Upper lobe of left lung (tissue), 6 donors: ENCODE data around the gene MANEA. TPM values are rescaled to one million over a fixed set of nuclear protein-coding genes. Genes with fewer than 3 reads are reported as not detected.
"Not testable (repeated sequence)": the region's sequence is repeated elsewhere in the genome, so short reads cannot be mapped to it uniquely, and the experiment has no call there.

Experiments
- ATAC-seq, 2 donors: fragments of 200-7000 bp; cut with Tn5 transposase; one replicate each; pipeline ENCODE4 v1.9.1; 2022; ENCODE audit warnings: mild to moderate bottlenecking in 2 of 2, moderate library complexity in 2 of 2; ENCODE audit not compliant: low FRiP score in 2 of 2
- DNase-seq, 2 donors: peaks; one replicate each; pipeline ENCODE4 v3.0.0-alpha.2; 2019 to 2020
- H3K27ac ChIP-seq, 4 donors: fragments of 200-600 bp; sonication (generic); one replicate each; pipeline ENCODE4 v1.5.1; 2016 to 2019
- H3K27me3 ChIP-seq, 4 donors: fragments of 200-600 bp; sonication (generic); one replicate each; pipeline ENCODE4 v1.5.1; 2017 to 2019
- H3K36me3 ChIP-seq, 4 donors: fragments of 200-600 bp; sonication (generic); one replicate each; pipeline ENCODE4 v1.5.1; 2016 to 2019
- H3K4me1 ChIP-seq, 4 donors: fragments of 200-600 bp; sonication (generic); one replicate each; pipeline ENCODE4 v1.5.1; 2018 to 2019
- H3K4me3 ChIP-seq, 4 donors: fragments of 200-600 bp; sonication (generic); one replicate each; pipeline ENCODE4 v1.5.1; 2017 to 2019; ENCODE audit warnings: mild to moderate bottlenecking in 2 of 4, moderate library complexity in 1 of 4
- H3K9me3 ChIP-seq, 4 donors: fragments of 200-600 bp; sonication (generic); one replicate each; pipeline ENCODE4 v1.5.1; 2018 to 2019
- EP300 ChIP-seq, 4 donors: sonication (generic); formaldehyde crosslinking; IDR thresholded peaks; one replicate each; pipeline ENCODE4 v1.5.1; 2017; ENCODE audit warnings: antibody characterized with exemption in 4 of 4, control low read depth in 2 of 4
- POLR2A ChIP-seq, 4 donors: fragments of 450-650 bp; IDR thresholded peaks; one replicate each; pipeline ENCODE4 v1.5.1; 2016 to 2017; ENCODE audit warnings: antibody characterized with exemption in 4 of 4, mild to moderate bottlenecking in 2 of 4
- POLR2AphosphoS5 ChIP-seq, 2 donors: sonication (generic); formaldehyde crosslinking; IDR thresholded peaks; one replicate each; pipeline ENCODE4 v1.5.1; 2017; ENCODE audit warnings: antibody characterized with exemption in 2 of 2
- WGBS, 2 donors: methylation state at CpG; one replicate each; pipeline ENCODE4 v1.1.5; 2017 to 2018; 5-methylcytosine and 5-hydroxymethylcytosine counted together
- total RNA-seq, 6 donors: library from RNA; depleted of rRNA in 4 of 6; stranded (reverse); fragments of >200 nt in 4 of 6; gene quantifications; one replicate each; pipeline versions ENCODE4 v1.1.0 to v1.2.1, GENCODE V29; 2016 to 2021
- TF ChIP-seq, protein P1 (sequence below), 6 experiments: fragments of 450-650 bp in 4 of 6; fragments of 200-600 bp in 2 of 6; sonication (generic) in 2 of 6; IDR thresholded peaks; one replicate each; pipeline ENCODE4 v1.5.1; 2016 to 2019; ENCODE audit warnings: antibody characterized with exemption in 6 of 6
- donor health status: DM: no; HTN: no; CAD: no; lungs with moderate emphysema.
- donor health status: DM: no; HTN: yes; CAD: no; lungs with severe emphysema.

Gene MANEA
- total RNA-seq, 6 donors from 2014 or later, result 2.0 to 16.2 (median 9.4) TPM

DNA sequence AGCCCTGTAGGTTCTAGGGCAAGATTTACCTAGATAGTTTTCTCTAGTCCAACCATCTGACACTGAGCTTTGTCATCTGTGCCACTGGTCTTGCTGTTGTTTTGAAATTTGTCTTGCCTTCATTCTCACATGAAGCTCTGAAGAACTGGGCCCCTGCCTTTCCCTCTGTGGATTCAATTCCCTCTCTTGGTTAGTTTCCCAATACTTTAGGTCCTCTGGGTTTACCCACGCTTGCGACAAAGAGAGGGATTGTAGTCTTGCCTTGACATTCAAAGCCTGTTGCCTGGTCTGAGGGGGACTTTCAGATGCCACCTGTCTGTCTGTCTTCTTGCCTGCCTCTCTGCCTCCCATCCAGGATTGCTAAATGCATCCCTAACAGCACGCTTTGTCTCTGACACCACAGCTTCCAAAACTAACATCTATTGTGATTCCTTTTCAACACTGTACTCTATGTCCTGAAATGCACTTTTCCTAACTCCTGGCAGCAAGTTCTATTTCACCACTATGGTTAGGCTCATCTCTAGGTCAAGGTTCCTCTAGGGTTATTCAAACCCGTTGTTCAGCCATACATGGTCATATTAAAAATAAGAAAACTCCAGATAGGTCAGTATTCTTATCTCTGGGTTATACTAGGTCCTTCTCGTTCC, 25.5 kb upstream of the MANEA start:
- TF ChIP-seq, protein P1, sequence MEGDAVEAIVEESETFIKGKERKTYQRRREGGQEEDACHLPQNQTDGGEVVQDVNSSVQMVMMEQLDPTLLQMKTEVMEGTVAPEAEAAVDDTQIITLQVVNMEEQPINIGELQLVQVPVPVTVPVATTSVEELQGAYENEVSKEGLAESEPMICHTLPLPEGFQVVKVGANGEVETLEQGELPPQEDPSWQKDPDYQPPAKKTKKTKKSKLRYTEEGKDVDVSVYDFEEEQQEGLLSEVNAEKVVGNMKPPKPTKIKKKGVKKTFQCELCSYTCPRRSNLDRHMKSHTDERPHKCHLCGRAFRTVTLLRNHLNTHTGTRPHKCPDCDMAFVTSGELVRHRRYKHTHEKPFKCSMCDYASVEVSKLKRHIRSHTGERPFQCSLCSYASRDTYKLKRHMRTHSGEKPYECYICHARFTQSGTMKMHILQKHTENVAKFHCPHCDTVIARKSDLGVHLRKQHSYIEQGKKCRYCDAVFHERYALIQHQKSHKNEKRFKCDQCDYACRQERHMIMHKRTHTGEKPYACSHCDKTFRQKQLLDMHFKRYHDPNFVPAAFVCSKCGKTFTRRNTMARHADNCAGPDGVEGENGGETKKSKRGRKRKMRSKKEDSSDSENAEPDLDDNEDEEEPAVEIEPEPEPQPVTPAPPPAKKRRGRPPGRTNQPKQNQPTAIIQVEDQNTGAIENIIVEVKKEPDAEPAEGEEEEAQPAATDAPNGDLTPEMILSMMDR (IDR thresholded peaks at IDR 0.05), result no peak
- TF ChIP-seq POLR2AphosphoS5 (IDR thresholded peaks at IDR 0.05), result no peak
- TF ChIP-seq EP300 (IDR thresholded peaks at IDR 0.05), result no peak
- no peak for TF ChIP-seq POLR2A (IDR thresholded peaks at IDR 0.05)
- DNase-seq, result no peak
- H3K4me3 ChIP-seq, result no peak overlapping the region
- H3K27ac ChIP-seq, result no peak overlapping the region
- no peak for ATAC-seq
- H3K4me1 ChIP-seq, result no peaks in the 10 kb centered on the region
- no peaks in the 10 kb centered on the region for H3K36me3 ChIP-seq
- no peaks in the 10 kb centered on the region for H3K9me3 ChIP-seq
- no peaks in the 10 kb centered on the region for H3K27me3 ChIP-seq
- WGBS, 2 donors, result 89 to 95% methylated on average over 5 of the region's 5 CpGs

DNA sequence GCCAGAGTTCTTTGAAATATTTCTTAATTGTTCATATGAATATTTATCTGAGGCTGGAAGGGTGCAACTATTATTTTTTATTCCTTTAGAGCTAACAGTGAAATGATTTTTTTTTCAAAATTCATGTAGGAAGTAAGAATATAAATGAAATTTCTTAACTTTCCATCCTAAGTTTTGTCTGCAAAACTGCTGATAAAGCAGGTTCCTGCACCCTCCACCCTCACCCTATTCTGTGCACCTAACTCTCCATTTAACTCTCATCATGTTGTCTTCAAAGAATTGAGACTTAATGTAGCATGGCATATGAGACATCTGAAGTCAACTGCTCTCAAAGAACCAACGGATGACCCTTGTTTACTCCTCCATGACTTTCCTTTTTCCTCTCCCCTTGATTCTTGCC, 23.5 kb upstream of the MANEA start:
- H3K4me1 ChIP-seq, result no peaks in the 10 kb centered on the region
- TF ChIP-seq POLR2A (IDR thresholded peaks at IDR 0.05), result no peak
- TF ChIP-seq, protein P1 (IDR thresholded peaks at IDR 0.05), result no peak
- no peak for TF ChIP-seq POLR2AphosphoS5 (IDR thresholded peaks at IDR 0.05)
- no peak for TF ChIP-seq EP300 (IDR thresholded peaks at IDR 0.05)
- H3K4me3 ChIP-seq, result no peak overlapping the region
- ATAC-seq (no peak), DNase-seq (no peak)
- H3K9me3 ChIP-seq, result no peaks in the 10 kb centered on the region
- no peaks in the 10 kb centered on the region for H3K27me3 ChIP-seq
- WGBS, 2 donors, result 77 to 80% methylated on average over 1 of the region's 1 CpG
- H3K36me3 ChIP-seq, result no peaks in the 10 kb centered on the region
- H3K27ac ChIP-seq, result no peak overlapping the region

DNA sequence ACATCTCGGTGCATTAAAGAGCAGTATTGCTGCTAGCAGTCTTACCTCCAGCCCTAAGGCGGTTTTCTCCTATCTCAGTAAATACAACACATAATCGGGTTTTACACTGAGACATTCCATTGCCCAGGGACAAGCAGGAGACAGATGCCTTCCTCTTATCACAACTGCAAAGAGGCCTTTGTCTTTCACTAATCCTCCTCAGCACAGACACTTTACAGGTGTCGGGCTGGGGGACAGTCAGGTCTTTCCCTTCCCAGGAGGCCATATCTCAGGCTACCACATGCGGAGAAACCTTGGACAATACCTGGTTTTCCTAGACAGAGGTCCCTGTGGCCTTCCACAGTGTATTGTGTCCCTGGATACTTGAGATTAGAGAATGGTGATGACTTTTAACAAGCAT, 16.4 kb upstream of the MANEA start:
- not testable (repeated sequence) for H3K9me3 ChIP-seq, H3K4me1 ChIP-seq, ATAC-seq, H3K36me3 ChIP-seq, H3K27ac ChIP-seq, DNase-seq, H3K27me3 ChIP-seq, H3K4me3 ChIP-seq
- 65 to 67% methylated on average over 5 of the region's 5 CpGs for WGBS, 2 donors

DNA sequence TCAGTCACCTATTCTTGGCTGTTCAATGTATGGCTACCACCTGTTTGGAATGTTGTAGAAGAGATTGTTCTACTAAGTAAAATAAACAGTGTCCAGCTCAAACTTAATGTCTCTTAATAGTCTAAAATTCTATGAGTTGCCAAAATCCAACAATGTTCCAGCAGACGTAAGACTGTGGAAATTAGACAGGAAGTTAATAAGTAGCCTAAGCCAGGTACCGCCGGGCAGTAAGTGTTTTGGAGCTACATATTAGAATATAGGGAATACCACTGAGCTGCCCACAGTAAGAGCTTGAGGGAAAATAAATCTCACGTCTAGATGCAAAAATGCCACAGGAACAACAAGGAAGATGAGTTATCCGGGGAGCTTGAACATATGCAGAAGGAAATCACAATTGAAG, 7.8 kb upstream of the MANEA start:
- 77 to 84% methylated on average over 5 of the region's 5 CpGs for WGBS, 2 donors

DNA sequence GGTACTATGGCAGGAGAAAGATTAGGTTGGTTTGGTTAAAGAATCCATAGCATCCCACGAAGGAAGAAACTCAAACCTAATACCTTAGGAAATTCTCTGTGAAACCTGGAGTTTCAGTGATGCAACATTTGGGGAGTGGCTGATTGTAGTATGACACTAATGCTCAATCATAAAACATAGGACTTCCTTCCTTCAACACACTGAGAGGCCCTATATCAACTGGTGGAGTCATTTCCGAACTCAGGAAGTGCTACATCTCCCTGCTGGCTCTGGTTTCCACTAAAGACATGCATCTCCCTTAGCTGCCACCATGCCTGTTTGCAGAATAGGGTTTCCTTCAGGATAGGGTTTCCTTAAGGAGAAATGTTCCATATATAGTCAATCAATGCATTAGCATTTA, 5.2 kb upstream of the MANEA start:
- DNase-seq, result no peak
- no peak overlapping the region for H3K4me3 ChIP-seq
- TF ChIP-seq, protein P1 (IDR thresholded peaks at IDR 0.05), result no peak
- TF ChIP-seq POLR2A (IDR thresholded peaks at IDR 0.05), result no peak
- TF ChIP-seq EP300 (IDR thresholded peaks at IDR 0.05), result no peak
- no peak for TF ChIP-seq POLR2AphosphoS5 (IDR thresholded peaks at IDR 0.05)
- no peak overlapping the region for H3K27ac ChIP-seq
- no peaks in the 10 kb centered on the region for H3K27me3 ChIP-seq
- ATAC-seq, result no peak
- peaks cover 15 to 20% (median 19%) of the 10 kb centered on the region in 4 donors for H3K4me1 ChIP-seq
- H3K9me3 ChIP-seq, result no peaks in the 10 kb centered on the region
- WGBS, 2 donors, result 60 to 75% methylated on average over 2 of the region's 2 CpGs
- no peaks in the 10 kb centered on the region for H3K36me3 ChIP-seq

More for the DNA sequence above, 7.8 kb upstream of the MANEA start:
- DNase-seq, result no peak
- Histone ChIP-seq H3K4me3 (no peak overlapping the region), H3K36me3 (no peaks in the 10 kb centered on the region), H3K27me3 (no peaks in the 10 kb centered on the region), H3K4me1 (peaks cover under 1 to 14% (median 1%) of the 10 kb centered on the region in 4 donors), H3K27ac (no peak overlapping the region), H3K9me3 (no peaks in the 10 kb centered on the region)
- ATAC-seq, result no peak
- TF ChIP-seq, protein P1 (IDR thresholded peaks at IDR 0.05), result no peak
- TF ChIP-seq POLR2AphosphoS5 (IDR thresholded peaks at IDR 0.05), result no peak
- no peak for TF ChIP-seq POLR2A (IDR thresholded peaks at IDR 0.05)
- TF ChIP-seq EP300 (IDR thresholded peaks at IDR 0.05), result no peak
